ENCODE measurements around the gene MOGAT2.

Gene MOGAT2

DNA sequence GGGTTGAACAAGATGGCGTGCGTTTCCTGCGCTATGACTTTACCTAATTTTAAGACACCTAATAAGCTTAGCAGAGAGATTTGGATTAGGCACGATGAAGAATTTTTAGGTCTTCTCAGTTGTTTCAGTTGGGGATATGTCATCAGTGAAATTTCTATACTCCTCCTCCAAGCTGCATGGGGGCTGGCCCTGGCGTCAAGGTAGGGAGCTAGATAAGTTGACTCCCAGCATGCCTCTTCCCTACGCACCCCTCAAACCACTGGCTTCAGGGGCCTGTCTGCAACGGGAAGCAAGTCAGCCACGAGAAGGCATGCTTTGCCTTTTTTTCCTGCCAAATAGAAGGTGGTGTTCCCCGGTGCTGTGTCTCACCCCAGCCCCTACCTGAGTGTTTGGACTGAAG is 64.2 kb downstream of the MOGAT2 start:
- DNase-seq: no peak
